Activated T-cell treated with anti-CD3 and anti-CD28 coated beads, Interleukin-2, amount 50 U/mL, for 72 hours (primary cell): ENCODE data around the gene EYA2. TPM values are rescaled to one million over a fixed set of nuclear protein-coding genes. Genes with fewer than 3 reads are reported as not detected.

Experiments used
- ATAC-seq, 2 donors: fragments of 150-1000 bp; cut with Tn5 transposase; replicated peaks in 1 of 2; 2 replicates each; pipeline ENCODE4 v1.10.0; 2021; ENCODE audit warnings: moderate library complexity in 2 of 2, mild to moderate bottlenecking in 1 of 2
- DNase-seq, 2 donors: peaks; one replicate each; pipeline ENCODE4 v3.0.0; 2021 to 2022; ENCODE audit warnings: mixed read lengths in 1 of 2
- H3K27ac Mint-ChIP-seq: one replicate; pipeline ENCODE4 v1.8.0; 2022; ENCODE audit warnings: mild to moderate bottlenecking, moderate library complexity, mixed read lengths
- H3K27me3 Mint-ChIP-seq: one replicate; pipeline ENCODE4 v1.8.0; 2022; ENCODE audit warnings: low read depth, mixed read lengths
- H3K36me3 Mint-ChIP-seq, 2 donors: one replicate each; pipeline ENCODE4 v1.8.0; 2022; ENCODE audit warnings: mixed read lengths in 2 of 2, mild to moderate bottlenecking in 1 of 2; ENCODE audit not compliant: insufficient read depth in 2 of 2
- H3K4me1 Mint-ChIP-seq: one replicate; pipeline ENCODE4 v1.8.0; 2022; ENCODE audit warnings: low read depth, mixed read lengths
- H3K4me3 Mint-ChIP-seq, 2 donors: one replicate each; pipeline ENCODE4 v1.8.0; 2022; ENCODE audit warnings: mild to moderate bottlenecking in 2 of 2, mixed read lengths in 2 of 2, moderate library complexity in 2 of 2
- H3K9me3 Mint-ChIP-seq, 2 donors: one replicate each; pipeline ENCODE4 v1.8.0; 2022; ENCODE audit warnings: mixed read lengths in 2 of 2
- total RNA-seq, 2 donors: library from RNA; stranded (reverse); gene quantifications; one replicate each; pipeline ENCODE4 v1.2.3, GENCODE V29; 2022

EYA2 gene
- total RNA-seq, 2 donors from 2014 or later, result 0.12 TPM; not detected in 1

DNA sequence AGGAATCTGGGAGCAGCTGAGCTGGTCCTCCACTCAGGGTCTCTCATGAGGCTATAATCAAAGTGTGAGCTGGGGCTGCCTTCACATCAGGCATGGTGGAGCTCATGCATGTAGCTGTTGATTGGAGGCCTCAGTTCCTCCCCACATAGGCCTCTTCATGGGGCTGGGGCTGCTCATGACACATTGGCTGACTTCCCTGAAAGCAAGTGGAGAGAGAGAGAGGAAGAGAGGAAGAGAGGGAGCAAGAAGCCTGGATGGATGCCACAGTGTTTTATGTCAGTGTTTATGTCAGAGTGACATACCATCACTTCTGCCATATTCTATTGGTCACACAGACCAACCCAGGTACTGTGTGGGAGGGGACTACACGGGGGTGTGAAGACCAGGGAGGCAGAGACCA is 43.8 kb downstream of the EYA2 start:
- H3K4me3 Mint-ChIP-seq, result no peak overlapping the region
- no peaks in the 10 kb centered on the region for H3K36me3 Mint-ChIP-seq
- H3K4me1 Mint-ChIP-seq, result no peaks in the 10 kb centered on the region
- H3K27ac Mint-ChIP-seq, result no peak overlapping the region
- H3K9me3 Mint-ChIP-seq, result no peaks in the 10 kb centered on the region
- no peak for DNase-seq
- H3K27me3 Mint-ChIP-seq, result peaks cover 13% of the 10 kb centered on the region
- ATAC-seq, result no peak

DNA sequence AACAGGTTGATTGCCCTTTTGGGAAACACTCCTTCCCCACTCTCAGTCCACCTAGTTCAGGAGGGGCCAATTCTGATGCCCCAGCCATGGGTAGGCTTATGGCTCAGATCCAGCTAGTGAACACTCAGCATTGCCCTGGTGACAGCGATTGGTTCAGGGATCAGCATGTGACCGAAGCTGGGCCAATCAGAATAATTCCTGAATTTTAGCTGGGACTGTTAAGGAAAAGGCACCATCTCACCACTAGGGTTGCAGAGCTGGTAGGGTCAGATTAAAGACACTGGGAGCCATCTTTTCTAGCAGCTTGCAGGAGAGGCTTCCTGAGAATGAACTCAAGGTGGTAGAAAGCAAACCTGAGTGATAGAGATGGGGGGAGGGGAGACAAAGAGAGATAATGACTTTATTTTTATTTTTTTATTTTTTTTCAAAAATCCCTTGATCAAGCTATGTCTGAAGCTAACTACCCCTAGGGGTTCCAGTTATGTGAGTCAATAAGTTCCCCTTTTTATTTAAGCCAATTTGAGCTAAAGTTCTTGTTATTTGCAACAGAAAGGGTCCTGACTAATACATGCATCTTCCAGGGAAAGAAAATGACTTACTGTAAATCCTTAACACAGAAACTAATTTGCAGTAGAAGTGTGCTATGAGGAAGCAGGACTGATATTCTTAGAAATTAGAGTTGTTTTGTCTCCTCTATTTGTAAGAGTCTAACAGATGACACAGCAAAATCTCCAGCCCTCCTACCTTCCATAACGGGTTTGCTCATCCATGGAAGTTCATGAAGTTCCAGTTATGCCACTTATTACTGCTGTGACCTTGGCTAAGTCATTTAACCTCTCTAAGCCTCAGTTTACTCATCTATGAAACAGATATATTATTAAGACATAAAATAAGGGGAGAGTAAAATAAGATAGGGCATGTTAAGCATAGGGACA is 44.7 kb downstream of the EYA2 start:
- Mint-ChIP-seq H3K27ac (no peak overlapping the region), H3K27me3 (peaks cover 12% of the 10 kb centered on the region), H3K4me3 (no peak overlapping the region), H3K36me3 (no peaks in the 10 kb centered on the region), H3K9me3 (no peaks in the 10 kb centered on the region), H3K4me1 (no peaks in the 10 kb centered on the region)
- no peak for DNase-seq
- no peak for ATAC-seq

DNA sequence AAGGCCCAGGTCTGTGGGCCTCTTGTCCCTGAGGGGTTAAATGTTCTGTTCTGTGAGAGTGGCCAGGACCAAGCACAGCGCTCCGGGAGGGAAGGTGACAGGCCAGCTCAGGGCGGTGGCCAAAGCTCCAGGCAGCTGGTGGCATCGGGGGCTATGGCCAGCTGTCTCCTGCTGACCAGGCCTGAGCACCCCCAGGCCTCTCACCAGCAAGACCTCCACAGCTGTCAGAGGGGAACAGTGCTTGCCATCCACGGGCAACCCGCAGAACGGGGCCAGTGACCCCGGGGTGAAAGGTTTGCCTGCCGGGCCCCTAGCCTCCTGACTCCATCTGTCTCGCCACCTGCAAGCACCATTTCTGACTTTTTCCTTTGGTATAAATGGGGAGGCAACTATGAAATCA is 46.0 kb downstream of the EYA2 start:
- no peaks in the 10 kb centered on the region for H3K36me3 Mint-ChIP-seq
- peaks cover 6% of the 10 kb centered on the region for H3K27me3 Mint-ChIP-seq
- H3K4me1 Mint-ChIP-seq, result no peaks in the 10 kb centered on the region
- no peak overlapping the region for H3K27ac Mint-ChIP-seq
- no peak overlapping the region for H3K4me3 Mint-ChIP-seq
- no peaks in the 10 kb centered on the region for H3K9me3 Mint-ChIP-seq
- no peak for ATAC-seq
- DNase-seq, result no peak

DNA sequence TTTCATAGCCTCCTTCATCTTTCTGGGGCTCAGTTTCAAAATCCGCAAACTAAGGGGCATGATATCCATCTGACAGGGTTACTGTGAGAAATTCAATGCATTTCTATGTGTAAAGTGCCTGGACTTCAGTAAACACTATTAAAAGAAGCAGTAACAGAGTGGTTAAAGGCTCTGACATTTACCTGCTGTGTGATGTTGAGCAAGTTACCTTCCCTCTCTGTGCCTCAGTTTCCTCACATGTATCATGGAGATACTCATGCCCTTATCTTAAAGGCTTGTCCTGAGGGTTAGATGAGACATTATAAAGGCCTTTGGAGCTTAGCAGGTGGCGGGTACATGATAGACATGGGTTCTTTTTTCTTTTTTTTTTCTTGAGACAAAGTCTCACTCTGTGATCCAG is 46.8 kb downstream of the EYA2 start:
- DNase-seq, result no peak
- Mint-ChIP-seq H3K27me3 (peaks cover 6% of the 10 kb centered on the region), H3K4me1 (no peaks in the 10 kb centered on the region), H3K36me3 (no peaks in the 10 kb centered on the region), H3K27ac (no peak overlapping the region), H3K9me3 (no peaks in the 10 kb centered on the region), H3K4me3 (no peak overlapping the region)
- no peak for ATAC-seq

DNA sequence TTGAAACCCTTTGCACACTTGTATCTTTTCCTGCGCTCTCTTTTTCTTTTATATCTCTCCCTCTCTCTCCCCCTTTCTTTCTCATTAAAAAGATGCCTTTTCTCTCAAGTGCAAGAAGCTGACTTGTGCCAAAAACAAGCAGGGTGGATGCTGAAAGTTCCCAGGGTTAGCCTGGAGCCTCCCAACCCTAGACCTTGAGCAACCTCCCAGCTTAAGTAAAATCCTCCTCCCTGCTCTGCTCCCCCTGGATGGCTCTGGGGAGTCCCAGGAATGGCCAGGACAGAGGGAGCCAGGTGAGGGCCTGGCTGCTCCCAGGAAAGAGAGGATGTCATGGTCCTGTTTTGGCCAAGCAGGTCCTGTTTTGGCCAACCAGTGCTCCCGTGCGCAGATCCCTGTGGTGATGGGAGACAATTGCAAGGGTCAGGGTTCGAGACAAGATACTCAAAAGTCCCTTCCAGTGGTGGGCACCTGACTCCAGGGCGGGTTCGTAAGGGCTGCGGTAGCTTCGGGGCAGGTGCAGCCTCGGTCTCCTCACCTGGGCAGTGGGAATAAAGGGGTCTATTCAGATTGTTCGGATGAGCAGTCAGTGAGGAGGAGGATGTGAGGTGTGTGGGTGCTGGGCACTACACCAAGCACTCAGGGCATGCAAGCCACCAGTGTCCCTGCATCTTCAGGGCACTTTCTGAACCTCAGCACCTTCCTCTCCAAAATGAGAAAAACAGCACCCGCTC is 49.4 kb downstream of the EYA2 start:
- Mint-ChIP-seq H3K27ac (no peak overlapping the region), H3K36me3 (no peaks in the 10 kb centered on the region)
- ATAC-seq, result no peak

DNA sequence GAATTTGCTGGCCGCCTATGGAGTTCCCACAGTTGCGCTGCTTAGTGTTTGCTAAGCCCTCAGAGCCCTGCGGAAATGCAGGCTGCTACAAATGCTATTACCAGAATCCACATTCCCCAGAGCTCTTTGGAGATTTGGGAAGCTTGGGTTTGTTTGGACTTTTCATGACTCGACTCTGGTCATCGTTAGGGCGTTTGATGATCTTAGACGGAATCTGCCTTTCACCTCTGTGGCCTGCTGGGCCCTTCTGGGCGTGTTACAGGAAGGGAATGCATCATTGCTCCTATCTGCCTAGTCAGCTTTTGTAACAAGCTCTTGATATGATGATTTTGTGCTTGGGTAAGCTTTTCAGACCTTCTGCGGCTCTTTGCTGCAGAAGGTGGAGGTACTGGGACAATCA is 50.8 kb downstream of the EYA2 start:
- H3K27me3 Mint-ChIP-seq, result peaks cover 14% of the 10 kb centered on the region
- H3K36me3 Mint-ChIP-seq, result no peaks in the 10 kb centered on the region
- no peak overlapping the region for H3K27ac Mint-ChIP-seq
- peaks cover 0 to 1% of the 10 kb centered on the region in 2 donors for H3K9me3 Mint-ChIP-seq
- no peaks in the 10 kb centered on the region for H3K4me1 Mint-ChIP-seq
- no peak overlapping the region for H3K4me3 Mint-ChIP-seq
- DNase-seq (no peak), ATAC-seq (no peak)

More for the DNA sequence above, 49.4 kb downstream of the EYA2 start:
- peaks cover 7% of the 10 kb centered on the region for H3K27me3 Mint-ChIP-seq
- H3K4me3 Mint-ChIP-seq, result no peak overlapping the region
- no peak for DNase-seq
- no peaks in the 10 kb centered on the region for H3K4me1 Mint-ChIP-seq
- H3K9me3 Mint-ChIP-seq, result peaks cover 0 to 1% of the 10 kb centered on the region in 2 donors

DNA sequence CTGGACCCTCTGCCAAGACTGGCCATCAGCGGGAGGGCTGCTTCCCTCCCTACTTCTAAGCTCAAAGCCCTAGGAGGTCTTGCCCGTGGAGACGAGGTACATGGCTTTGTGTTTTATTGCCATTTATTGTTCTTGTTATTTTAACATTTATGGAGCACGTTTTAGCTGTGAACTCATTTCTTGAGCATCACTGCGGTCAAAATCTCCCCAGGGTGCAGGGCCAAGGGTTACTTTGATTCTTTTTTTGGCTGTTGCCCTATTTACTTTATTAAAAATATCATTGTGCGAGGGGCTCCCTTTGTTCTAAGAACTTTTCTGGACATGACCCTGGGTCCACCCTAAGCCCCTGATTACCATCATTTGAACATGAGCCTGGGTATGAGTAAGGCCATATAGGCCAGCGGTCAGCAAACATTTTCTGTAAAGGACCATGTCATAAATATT is 51.6 kb downstream of the EYA2 start:
- DNase-seq (no peak), ATAC-seq (no peak)
- peaks cover 0 to 1% of the 10 kb centered on the region in 2 donors for H3K9me3 Mint-ChIP-seq
- peaks cover under 1% of the 10 kb centered on the region for H3K4me1 Mint-ChIP-seq
- peaks cover 14% of the 10 kb centered on the region for H3K27me3 Mint-ChIP-seq
- no peak overlapping the region for H3K27ac Mint-ChIP-seq
- no peak overlapping the region for H3K4me3 Mint-ChIP-seq
- no peaks in the 10 kb centered on the region for H3K36me3 Mint-ChIP-seq

DNA sequence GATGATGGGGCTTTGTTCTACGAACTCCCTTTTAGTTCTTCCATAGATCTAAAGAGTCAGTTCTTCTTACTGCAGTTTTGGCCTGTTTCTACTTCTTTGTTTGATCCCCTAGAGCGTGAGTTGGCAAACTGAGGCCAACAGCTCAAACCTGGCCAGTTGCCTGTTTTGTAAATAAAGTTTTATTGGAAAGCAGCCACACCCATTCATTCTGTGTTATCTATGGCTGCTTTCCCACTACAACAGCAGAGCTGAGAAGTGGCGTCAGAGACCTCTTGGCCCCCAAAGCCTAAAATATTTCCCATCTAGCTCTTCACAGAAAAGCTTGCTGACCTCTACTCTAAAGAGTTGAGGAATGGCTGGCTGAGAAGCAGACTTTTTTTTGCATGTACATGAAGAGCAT is 52.2 kb downstream of the EYA2 start:
- no peak overlapping the region for H3K4me3 Mint-ChIP-seq
- peaks cover 7% of the 10 kb centered on the region for H3K4me1 Mint-ChIP-seq
- no peaks in the 10 kb centered on the region for H3K36me3 Mint-ChIP-seq
- DNase-seq (no peak), ATAC-seq (no peak)
- no peak overlapping the region for H3K27ac Mint-ChIP-seq
- peaks cover 0 to 1% of the 10 kb centered on the region in 2 donors for H3K9me3 Mint-ChIP-seq
- H3K27me3 Mint-ChIP-seq, result peaks cover 17% of the 10 kb centered on the region

DNA sequence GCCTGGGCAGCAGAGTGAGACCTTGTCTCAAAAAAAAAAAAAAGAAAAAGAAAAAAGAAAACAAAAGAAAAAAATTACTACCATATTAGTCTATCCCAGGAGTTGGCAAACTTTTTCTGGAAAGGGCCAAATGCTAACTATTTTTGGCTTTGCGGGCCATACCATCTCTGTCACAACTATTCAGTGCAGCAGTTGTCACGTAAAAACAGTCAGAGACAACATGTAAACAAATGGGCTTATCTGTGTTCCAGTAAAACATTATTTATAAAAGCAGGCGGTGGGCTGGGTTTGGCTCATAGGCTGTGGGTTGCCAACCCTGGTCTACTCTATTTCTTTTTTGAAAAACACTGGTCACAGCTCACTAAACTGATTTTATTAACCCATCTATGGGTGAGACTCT is 53.4 kb downstream of the EYA2 start:
- no peak for ATAC-seq
- Mint-ChIP-seq H3K4me1 (peaks cover 11% of the 10 kb centered on the region), H3K36me3 (peaks cover 0 to 2% of the 10 kb centered on the region in 2 donors), H3K27ac (no peak overlapping the region), H3K4me3 (no peak overlapping the region), H3K9me3 (peaks cover 0 to 1% of the 10 kb centered on the region in 2 donors), H3K27me3 (peaks cover 22% of the 10 kb centered on the region)
- DNase-seq, result no peak

DNA sequence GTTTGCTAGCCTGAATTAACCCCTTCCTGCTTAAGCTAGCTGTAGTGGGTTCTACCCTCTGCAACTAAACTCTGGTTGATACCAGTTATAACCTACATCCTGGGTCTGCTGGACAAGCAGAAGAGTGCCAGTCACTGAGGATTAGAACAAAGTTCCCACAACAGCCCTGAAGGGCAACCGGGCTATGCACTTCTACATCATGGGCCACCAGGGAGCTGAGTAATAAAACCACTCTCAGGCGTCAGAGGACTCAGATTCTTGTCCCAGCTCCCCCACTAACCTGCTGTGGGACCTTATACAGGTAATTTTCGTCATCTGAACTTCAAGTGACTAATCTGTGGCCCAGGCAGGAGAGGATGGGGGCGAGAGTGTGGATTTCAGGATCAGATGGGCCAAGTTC is 56.8 kb downstream of the EYA2 start:
- Mint-ChIP-seq H3K36me3 (peaks cover 0 to 5% of the 10 kb centered on the region in 2 donors), H3K4me3 (peak overlapping the region in 1 of 2 donors; percentile 42), H3K4me1 (peaks cover 11% of the 10 kb centered on the region), H3K27me3 (peaks cover 31% of the 10 kb centered on the region), H3K9me3 (peaks cover 0 to 1% of the 10 kb centered on the region in 2 donors), H3K27ac (no peak overlapping the region)
- peak; percentile 91 to 93 for ATAC-seq
- peak; percentile 35 to 44 for DNase-seq

DNA sequence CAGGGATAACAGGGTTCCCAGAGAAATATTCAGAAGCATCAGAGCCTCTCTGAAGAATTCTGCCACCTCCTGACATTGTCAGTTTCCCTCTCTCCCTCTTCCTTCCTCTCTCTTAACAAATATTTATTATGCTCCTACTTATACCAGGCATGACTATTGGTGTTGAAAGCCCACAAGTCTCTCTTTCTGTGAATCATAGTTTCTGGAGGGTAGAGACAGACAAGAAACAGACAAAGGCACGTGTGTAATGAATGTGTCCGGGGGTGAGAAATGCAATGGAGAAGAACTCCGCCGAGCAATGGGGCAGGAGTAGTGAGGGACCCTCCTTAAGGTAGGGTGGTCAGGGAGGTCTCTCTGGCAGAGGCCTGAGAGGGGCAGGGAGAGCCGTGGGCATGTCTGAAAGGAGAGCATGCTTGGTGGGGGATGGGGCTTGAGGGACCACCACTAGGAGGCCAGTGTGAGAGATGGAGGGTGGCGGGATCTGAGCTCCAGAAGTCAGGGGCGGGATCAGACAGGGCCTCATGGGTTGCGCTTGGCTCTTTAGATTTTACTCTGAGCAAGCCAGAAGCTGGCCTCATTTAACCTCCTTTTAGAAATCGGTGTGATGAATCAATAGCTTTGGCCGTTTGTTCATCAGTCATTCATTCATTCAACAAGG is 57.3 kb downstream of the EYA2 start:
- peak overlapping the region; percentile 8 for H3K27ac Mint-ChIP-seq
- H3K4me1 Mint-ChIP-seq, result peaks cover 11% of the 10 kb centered on the region
- ATAC-seq (peak; percentile 85), DNase-seq (peak in 1 of 2 donors; percentile 6)
- peak overlapping the region in 1 of 2 donors; percentile 19 for H3K4me3 Mint-ChIP-seq
- H3K36me3 Mint-ChIP-seq, result peaks cover 0 to 6% of the 10 kb centered on the region in 2 donors
- peaks cover 31% of the 10 kb centered on the region for H3K27me3 Mint-ChIP-seq
- H3K9me3 Mint-ChIP-seq, result peaks cover 0 to 1% of the 10 kb centered on the region in 2 donors

DNA sequence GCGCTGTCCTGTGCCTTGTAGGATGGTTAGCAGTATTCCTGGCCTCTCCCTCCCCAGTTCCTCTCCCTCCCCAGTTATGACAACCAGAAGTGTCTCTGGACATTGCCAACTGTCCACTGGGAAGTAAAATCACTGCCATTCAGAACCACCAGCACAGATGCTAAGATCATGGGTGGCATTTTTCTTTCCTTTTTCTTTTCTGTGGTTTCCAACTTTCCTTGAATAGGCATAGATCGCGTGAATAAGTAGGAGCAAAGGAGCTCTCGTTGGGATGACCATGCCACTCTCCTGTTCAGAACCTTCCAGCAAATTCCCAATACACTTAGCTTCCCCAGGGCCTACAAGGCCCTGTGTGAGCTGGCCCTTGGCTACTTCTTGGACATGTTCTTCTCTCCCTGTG is 59.0 kb downstream of the EYA2 start:
- ATAC-seq, result no peak
- Mint-ChIP-seq H3K27ac (no peak overlapping the region), H3K9me3 (peaks cover 0 to 4% of the 10 kb centered on the region in 2 donors), H3K36me3 (peaks cover 0 to 6% of the 10 kb centered on the region in 2 donors), H3K27me3 (peaks cover 25% of the 10 kb centered on the region), H3K4me3 (no peak overlapping the region), H3K4me1 (peaks cover 11% of the 10 kb centered on the region)
- DNase-seq, result no peak
